ENCODE results near the gene HAPLN3. TPM values are rescaled to one million over a fixed set of nuclear protein-coding genes. Genes with fewer than 3 reads are reported as not detected.

HAPLN3 gene
- polyA plus RNA-seq, 1 donor from 2014 or later: not detected

GRCh38 chr15:88832820-88833730 is 62.3 kb downstream of the HAPLN3 start:
- no peaks in the 10 kb centered on the region for H3K9me2 ChIP-seq (ENCODE audit: insufficient read depth, low read length)
- no peak overlapping the region for H3K4me2 ChIP-seq (ENCODE audit: low read length)
- no peak overlapping the region for H3K9ac ChIP-seq (ENCODE audit: low read length)
- no peaks in the 10 kb centered on the region for H3K79me2 ChIP-seq (replicated peaks; ENCODE audit: insufficient read depth, low read length)
- H2AFZ ChIP-seq (ENCODE audit: low read depth, low read length): no peak overlapping the region
- no peaks in the 10 kb centered on the region for H3F3A ChIP-seq (ENCODE audit: insufficient read depth, low read length, poor library complexity, severe bottlenecking)
- no peak overlapping the region for H3K4me3 ChIP-seq (ENCODE audit: low read length)
- H3K27me3 ChIP-seq (ENCODE audit: insufficient read depth, low read depth, low read length): no peaks in the 10 kb centered on the region
- H3K9me3 ChIP-seq (ENCODE audit: low read length): no peaks in the 10 kb centered on the region
- no peak overlapping the region for H3K27ac ChIP-seq (ENCODE audit: low read length)
- TF ChIP-seq CTCF (IDR thresholded peaks at IDR 0.05; ENCODE audit: poor library complexity, severe bottlenecking) (no peak), EP300 (conservative IDR thresholded peaks at IDR 0.05; ENCODE audit: poor library complexity, severe bottlenecking) (no peak), REST (IDR thresholded peaks at IDR 0.05; ENCODE audit: borderline replicate concordance) (no peak)
- H4K20me1 ChIP-seq (ENCODE audit: insufficient read depth): no peaks in the 10 kb centered on the region
- no peaks in the 10 kb centered on the region for H3K36me3 ChIP-seq (ENCODE audit: insufficient read depth, low read length)

- Histone ChIP-seq H3K4me3 (ENCODE audit: low read length) (no peak overlapping the region), H3K9me2 (ENCODE audit: insufficient read depth, low read length) (no peaks in the 10 kb centered on the region)
Measured at GRCh38 chr15:88830016-88830415, 65.3 kb downstream of the HAPLN3 start.

More at GRCh38 chr15:88830016-88830415, 65.3 kb downstream of the HAPLN3 start:
- H3K9me3 ChIP-seq (ENCODE audit: low read length): no peaks in the 10 kb centered on the region
- H2AFZ ChIP-seq (ENCODE audit: low read depth, low read length): no peak overlapping the region
- H3K27ac ChIP-seq (ENCODE audit: low read length): no peak overlapping the region
- no peaks in the 10 kb centered on the region for H3K79me2 ChIP-seq (replicated peaks; ENCODE audit: insufficient read depth, low read length)
- TF ChIP-seq REST (IDR thresholded peaks at IDR 0.05; ENCODE audit: borderline replicate concordance) (no peak), TAF1 (IDR thresholded peaks at IDR 0.05; ENCODE audit: low read depth) (no peak), MXI1 (conservative IDR thresholded peaks at IDR 0.05; ENCODE audit: poor library complexity, severe bottlenecking) (no peak), EP300 (conservative IDR thresholded peaks at IDR 0.05; ENCODE audit: poor library complexity, severe bottlenecking) (no peak), RAD21 (conservative IDR thresholded peaks at IDR 0.05) (no peak), CTCF (IDR thresholded peaks at IDR 0.05; ENCODE audit: poor library complexity, severe bottlenecking) (no peak), SMC3 (conservative IDR thresholded peaks at IDR 0.05; ENCODE audit: poor library complexity) (no peak), POLR2AphosphoS5 (IDR thresholded peaks at IDR 0.05) (no peak), EZH2 (IDR thresholded peaks at IDR 0.05; ENCODE audit: borderline replicate concordance, insufficient read depth, low read length, poor library complexity, severe bottlenecking) (no peak)
- H3F3A ChIP-seq (ENCODE audit: insufficient read depth, low read length, poor library complexity, severe bottlenecking): no peaks in the 10 kb centered on the region
- H3K36me3 ChIP-seq (ENCODE audit: insufficient read depth, low read length): no peaks in the 10 kb centered on the region
- no peaks in the 10 kb centered on the region for H4K20me1 ChIP-seq (ENCODE audit: insufficient read depth)
- no peak overlapping the region for H3K9ac ChIP-seq (ENCODE audit: low read length)
- no peak overlapping the region for H3K4me2 ChIP-seq (ENCODE audit: low read length)
- H3K27me3 ChIP-seq (ENCODE audit: insufficient read depth, low read depth, low read length): no peaks in the 10 kb centered on the region

All from neural cell (in vitro differentiated cells).